Lower leg skin (tissue), 4 donors: ENCODE data around the gene SPECC1L. TPM values are rescaled to one million over a fixed set of nuclear protein-coding genes. Genes with fewer than 3 reads are reported as not detected.

Source experiments
- DNase-seq, 2 donors: peaks; one replicate each; pipeline ENCODE4 v3.0.0-alpha.2; 2019; ENCODE audit warnings: low spot score in 2 of 2
- H3K4me3 ChIP-seq: fragments of 200-600 bp; sonication (generic); 2 replicates; pipeline ENCODE4 v1.5.1; 2017; ENCODE audit warnings: mild to moderate bottlenecking, low read depth; ENCODE audit not compliant: poor library complexity, severe bottlenecking
- POLR2A ChIP-seq, 2 donors: fragments of 450-650 bp; IDR thresholded peaks; one replicate each; pipeline ENCODE4 v1.6.1; 2016 to 2017; ENCODE audit warnings: antibody characterized with exemption in 2 of 2, mild to moderate bottlenecking in 1 of 2, moderate library complexity in 1 of 2
- WGBS, 2 donors: methylation state at CpG; one replicate each; pipeline ENCODE4 v1.1.5; 2018; 5-methylcytosine and 5-hydroxymethylcytosine counted together
- intact Hi-C: fragments of 100-400 bp; cut with DNase I; formaldehyde crosslinking; loops from one replicate; pipeline ENCODE4 v1.15.0; 2023; ENCODE audit warnings: low total_unique reads
- total RNA-seq, 4 donors: library from RNA; depleted of rRNA; stranded (reverse); fragments of >200 nt; gene quantifications; one replicate each; pipeline ENCODE4 v1.1.0, GENCODE V29; 2016
- TF ChIP-seq, protein P1 (sequence below), 3 donors: fragments of 450-650 bp; IDR thresholded peaks; one replicate each; pipeline ENCODE4 v1.5.1; 2016; ENCODE audit warnings: antibody characterized with exemption in 3 of 3, mild to moderate bottlenecking in 3 of 3, moderate library complexity in 2 of 3

Gene SPECC1L
- total RNA-seq, 4 donors from 2014 or later, result 17.6 to 30.6 (median 23.3) TPM

DNA sequence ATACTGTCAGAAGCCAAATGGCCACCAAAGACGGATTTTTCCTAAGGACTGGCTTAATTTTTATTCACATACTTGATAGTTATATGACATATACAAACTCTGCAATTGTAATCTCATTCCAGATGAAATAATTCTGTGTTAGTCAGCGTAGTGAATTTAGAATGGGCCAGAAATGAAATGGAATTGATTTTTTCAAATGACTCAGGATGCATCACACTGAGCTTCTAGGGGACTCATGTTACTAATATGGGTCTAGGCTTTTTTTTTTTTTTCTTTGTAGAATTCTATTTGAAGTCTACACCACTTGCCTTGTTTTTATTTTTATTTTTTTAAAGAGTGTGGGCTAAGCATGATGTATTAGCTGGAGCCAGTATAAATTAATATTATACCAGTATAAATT lies 62.7 kb downstream of the SPECC1L start:
- 86 to 90% methylated on average over 2 of the region's 2 CpGs for WGBS, 2 donors
- TF ChIP-seq POLR2A (IDR thresholded peaks at IDR 0.05), result no peak
- TF ChIP-seq, protein P1, sequence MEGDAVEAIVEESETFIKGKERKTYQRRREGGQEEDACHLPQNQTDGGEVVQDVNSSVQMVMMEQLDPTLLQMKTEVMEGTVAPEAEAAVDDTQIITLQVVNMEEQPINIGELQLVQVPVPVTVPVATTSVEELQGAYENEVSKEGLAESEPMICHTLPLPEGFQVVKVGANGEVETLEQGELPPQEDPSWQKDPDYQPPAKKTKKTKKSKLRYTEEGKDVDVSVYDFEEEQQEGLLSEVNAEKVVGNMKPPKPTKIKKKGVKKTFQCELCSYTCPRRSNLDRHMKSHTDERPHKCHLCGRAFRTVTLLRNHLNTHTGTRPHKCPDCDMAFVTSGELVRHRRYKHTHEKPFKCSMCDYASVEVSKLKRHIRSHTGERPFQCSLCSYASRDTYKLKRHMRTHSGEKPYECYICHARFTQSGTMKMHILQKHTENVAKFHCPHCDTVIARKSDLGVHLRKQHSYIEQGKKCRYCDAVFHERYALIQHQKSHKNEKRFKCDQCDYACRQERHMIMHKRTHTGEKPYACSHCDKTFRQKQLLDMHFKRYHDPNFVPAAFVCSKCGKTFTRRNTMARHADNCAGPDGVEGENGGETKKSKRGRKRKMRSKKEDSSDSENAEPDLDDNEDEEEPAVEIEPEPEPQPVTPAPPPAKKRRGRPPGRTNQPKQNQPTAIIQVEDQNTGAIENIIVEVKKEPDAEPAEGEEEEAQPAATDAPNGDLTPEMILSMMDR (IDR thresholded peaks at IDR 0.05), result no peak
- no peak overlapping the region for H3K4me3 ChIP-seq
- no peak for DNase-seq
- intact Hi-C loops, result no loop called here

- DNase-seq, result no peak
- no peak for TF ChIP-seq POLR2A (IDR thresholded peaks at IDR 0.05)
- TF ChIP-seq, protein P1 (IDR thresholded peaks at IDR 0.05), result no peak
- H3K4me3 ChIP-seq, result no peak overlapping the region
- 77% methylated on average over 1 of the region's 1 CpG for WGBS, 2 donors
- intact Hi-C loops, result no loop called here
Measured at GRCh38 chr22:24335496-24335895, 64.9 kb downstream of the SPECC1L start.

GRCh38 chr22:24337894-24338645 lies 67.4 kb downstream of the SPECC1L start:
- no peak overlapping the region for H3K4me3 ChIP-seq
- 90 to 91% methylated on average over 6 of the region's 6 CpGs for WGBS, 2 donors
- TF ChIP-seq POLR2A (IDR thresholded peaks at IDR 0.05), result no peak
- TF ChIP-seq, protein P1 (IDR thresholded peaks at IDR 0.05), result no peak
- intact Hi-C loops, result no loop called here
- no peak for DNase-seq

DNA sequence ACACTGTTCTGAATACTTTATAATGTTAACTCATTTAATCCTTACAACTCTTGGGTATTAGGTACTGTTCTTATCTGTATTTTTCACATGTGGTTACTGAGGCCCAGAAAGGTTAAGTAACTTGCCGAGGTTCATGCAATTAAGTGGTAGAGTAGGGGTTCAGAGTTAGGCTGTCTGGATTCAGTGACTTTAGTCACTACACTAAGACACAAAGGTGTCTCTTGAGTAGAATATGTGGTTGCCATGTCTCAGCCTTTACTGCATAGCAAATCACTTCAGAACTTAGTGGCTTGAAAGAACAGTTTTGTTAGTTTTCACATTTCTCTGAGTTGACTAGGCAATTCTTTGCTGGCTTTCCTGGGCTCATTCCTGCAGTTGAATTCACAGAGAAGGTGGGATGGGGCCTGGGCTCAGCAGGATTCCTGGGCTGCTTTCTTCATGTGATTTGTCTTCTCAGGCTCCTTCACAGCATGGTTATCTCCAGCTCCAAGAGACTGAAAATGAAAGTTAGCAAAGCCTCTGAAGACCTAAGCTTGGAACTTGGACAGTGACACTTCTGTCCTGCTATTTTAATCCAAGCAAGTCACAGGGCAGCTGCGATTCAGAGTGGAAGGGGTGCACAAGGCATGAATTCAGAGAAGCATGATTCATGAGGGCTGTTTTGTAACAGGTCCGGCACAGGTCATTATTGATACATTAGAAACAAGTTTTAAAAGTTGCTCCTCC lies 68.3 kb downstream of the SPECC1L start:
- no peak for DNase-seq
- no peak overlapping the region for H3K4me3 ChIP-seq
- TF ChIP-seq, protein P1 (IDR thresholded peaks at IDR 0.05), result no peak
- no peak for TF ChIP-seq POLR2A (IDR thresholded peaks at IDR 0.05)
- intact Hi-C loops, result no loop called here
- 82 to 84% methylated on average over 3 of the region's 3 CpGs for WGBS, 2 donors

GRCh38 chr22:24339452-24339747 lies 68.8 kb downstream of the SPECC1L start:
- no peak for TF ChIP-seq POLR2A (IDR thresholded peaks at IDR 0.05)
- TF ChIP-seq, protein P1 (IDR thresholded peaks at IDR 0.05), result no peak
- DNase-seq, result no peak
- 95 to 98% methylated on average over 7 of the region's 7 CpGs for WGBS, 2 donors
- intact Hi-C loops, result no loop called here
- no peak overlapping the region for H3K4me3 ChIP-seq
